Adrenal gland (tissue), 19 donors: ENCODE measurements around the gene CIDEA. TPM values are rescaled to one million over a fixed set of nuclear protein-coding genes. Genes with fewer than 3 reads are reported as not detected.
A peak's percentile ranks its signal among the peaks of the same experiment; 100 is the strongest.
"Not testable (repeated sequence)": the region's sequence is repeated elsewhere in the genome, so short reads cannot be mapped to it uniquely, and the experiment has no call there.

Source experiments
- DNase-seq, 7 donors: peaks; one replicate each; pipeline ENCODE4 v3.0.0-alpha.2; 2019 to 2020
- H3K27ac ChIP-seq, 5 donors: fragments of 200-600 bp; sonication (generic) in 4 of 5; 1 replicate in 3 of 5; 2 replicates in 2 of 5; pipeline versions ENCODE4 v1.5.1 to v1.8.0; 2016 to 2020; ENCODE audit warnings: mild to moderate bottlenecking in 1 of 5
- H3K27me3 ChIP-seq: fragments of 200-600 bp; 2 replicates; pipeline ENCODE4 v1.8.0; 2021
- H3K36me3 ChIP-seq, 2 donors: fragments of 200-600 bp; replicated peaks in 1 of 2; 1 replicate in 1 of 2; 2 replicates in 1 of 2; pipeline versions ENCODE4 v1.5.1 to v1.8.0; 2018 to 2022
- H3K4me1 ChIP-seq, 2 donors: fragments of 200-600 bp; replicated peaks in 1 of 2; 1 replicate in 1 of 2; 2 replicates in 1 of 2; pipeline versions ENCODE4 v1.5.1 to v1.8.0; 2018 to 2021
- H3K4me3 ChIP-seq, 4 donors: fragments of 200-600 bp; sonication (generic) in 3 of 4; one replicate each; pipeline ENCODE4 v1.5.1; 2016 to 2018
- H3K9me3 ChIP-seq, 3 donors: fragments of 200-600 bp; sonication (generic) in 1 of 3; replicated peaks in 1 of 3; 1 replicate in 2 of 3; 2 replicates in 1 of 3; pipeline versions ENCODE4 v1.5.1 to v1.8.0; 2016 to 2021
- POLR2A ChIP-seq, 2 donors: fragments of 450-650 bp; IDR thresholded peaks; one replicate each; pipeline ENCODE4 v1.6.1; 2017; ENCODE audit warnings: antibody characterized with exemption in 2 of 2, mild to moderate bottlenecking in 2 of 2, moderate library complexity in 1 of 2
- WGBS, 4 donors: extraction: QIAGEN DNeasy Blood & Tissue Kit in 2 of 4; methylation state at CpG; one replicate each; pipeline versions ENCODE4 v1.1.5 to v1.1.7; 2013 to 2017; 5-methylcytosine and 5-hydroxymethylcytosine counted together
- intact Hi-C, 2 donors: fragments of 100-400 bp; cut with DNase I; formaldehyde crosslinking; loops; one replicate each; pipeline versions ENCODE4 v1.14.1 to v1.15.0; 2022 to 2023
- long read RNA-seq, 10 donors: library from polyadenylated mRNA in 3 of 10; unstranded in 2 of 10; stranded (forward) in 1 of 10; transcript quantifications; one replicate each; pipeline ENCODE4 v2.0.0 and lab custom pipeline, GENCODE V29; 2021 to 2026
- polyA plus RNA-seq, 3 donors: library from polyadenylated mRNA; stranded (reverse); fragments of 200-250 nt in 2 of 3; fragments of 350-450 nt in 1 of 3; fragmentation: Illumina TruSeq in 1 of 3; extraction: RNeasy Lipid Tissue Mini Kit (QIAGEN cat#74804) in 1 of 3; gene quantifications; one replicate each; pipeline ENCODE4 v1.2.3, GENCODE V29; 2013 to 2014
- total RNA-seq, 9 donors: library from RNA; depleted of rRNA in 4 of 9; stranded (reverse); fragments of >200 nt in 4 of 9; fragments of 120-200 nt in 1 of 9; fragmentation: NEBNext Ultra II Directional in 1 of 9; extraction: Animal tissue kit (Norgen Biotek cat#: 25700) in 1 of 9; gene quantifications; one replicate each; pipeline versions ENCODE4 v1.1.0 to v1.2.4, GENCODE V29; 2013 to 2023
- TF ChIP-seq, protein P1 (sequence below), 6 experiments: fragments of 450-650 bp in 4 of 6; fragments of 200-600 bp in 2 of 6; sonication (generic) in 1 of 6; IDR thresholded peaks; 1 replicate in 5 of 6; 2 replicates in 1 of 6; pipeline versions ENCODE4 v1.5.1 to v1.8.0; 2016 to 2021; ENCODE audit warnings: antibody characterized with exemption in 6 of 6, mild to moderate bottlenecking in 2 of 6, moderate library complexity in 1 of 6
- donor health status: healthy with polysubstance abuse.
- donor health status: Bipolar disorder and iron deficiency.
- donor health status: DM: yes; HTN: yes; CAD: no.
- donor health status: DM: no; HTN: no; CAD: no.
- donor health status: DM: no; HTN: no; CAD: no.
- donor health status: DM: yes; HTN: yes; CAD: no.

Gene CIDEA, protein sequence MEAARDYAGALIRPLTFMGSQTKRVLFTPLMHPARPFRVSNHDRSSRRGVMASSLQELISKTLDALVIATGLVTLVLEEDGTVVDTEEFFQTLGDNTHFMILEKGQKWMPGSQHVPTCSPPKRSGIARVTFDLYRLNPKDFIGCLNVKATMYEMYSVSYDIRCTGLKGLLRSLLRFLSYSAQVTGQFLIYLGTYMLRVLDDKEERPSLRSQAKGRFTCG
- 1 to 10 TPM in 3 of 9 donors, under 1 TPM in 4, not detected in 2; 0.11 to 1.2 (median 0.84) TPM for total RNA-seq
- 10 to 100 TPM in 1 of 3 donors, under 1 TPM in 2; 0.33 to 18.5 (median 0.80) TPM for polyA plus RNA-seq
- long read RNA-seq, donor 1 = 0 reads
- long read RNA-seq, donor 2 = 0 reads
- long read RNA-seq, donor 3 = 0 reads
- long read RNA-seq, donor 4 = 0 reads
- long read RNA-seq, donor 5, partial matches to known transcripts = 0 of 1 reads
- long read RNA-seq, donor 5, other reads (novel, unspliced or antisense) = 0 of 1 reads
- long read RNA-seq, donor 6 = 0 reads
- long read RNA-seq, donor 7 = 0 reads
- long read RNA-seq, donor 8 = 0 reads
- long read RNA-seq, donor 9 = 0 reads
- long read RNA-seq, donor 10 = 0 reads

DNA sequence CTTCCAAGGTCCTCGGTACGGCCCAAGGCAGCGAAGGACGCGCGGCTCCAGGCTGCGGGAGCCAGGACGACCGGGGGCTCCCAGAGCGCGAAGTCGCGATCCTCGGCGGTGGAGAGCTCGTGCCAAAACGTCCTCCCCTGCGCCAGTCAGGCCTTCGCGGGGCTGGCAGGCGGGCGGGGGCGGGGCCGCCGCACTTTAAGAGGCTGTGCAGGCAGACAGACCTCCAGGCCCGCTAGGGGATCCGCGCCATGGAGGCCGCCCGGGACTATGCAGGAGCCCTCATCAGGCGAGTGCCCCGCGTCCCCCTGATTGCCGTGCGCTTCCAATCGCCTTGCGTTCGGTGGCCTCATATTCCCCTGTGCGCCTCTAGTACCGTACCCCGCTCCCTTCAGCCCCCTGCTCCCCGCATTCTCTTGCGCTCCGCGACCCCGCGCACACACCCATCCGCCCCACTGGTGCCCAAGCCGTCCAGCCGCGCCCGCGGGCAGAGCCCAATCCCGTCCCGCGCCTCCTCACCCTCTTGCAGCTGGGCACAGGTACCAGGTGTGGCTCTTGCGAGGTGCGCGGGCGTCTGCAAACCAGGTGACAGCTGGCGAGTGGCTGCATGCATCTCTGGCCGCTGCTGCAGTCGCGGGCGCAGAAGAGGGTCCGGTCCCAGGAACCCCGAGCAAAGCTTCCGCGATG lies at the start of gene CIDEA:
Gene CIDEA (plus strand): TSS at position 226 of the 684 bp plus-strand sequence. CDS start 23 bp downstream, at position 249.
- no peak for DNase-seq
- Histone ChIP-seq H3K4me1 (peaks cover 0 to 13% of the 10 kb centered on the region in 2 donors), H3K9me3 (no peaks in the 10 kb centered on the region), H3K27ac (no peak within 1 kb of the TSS), H3K36me3 (no peaks in the 10 kb centered on the region), H3K27me3 (peaks cover 35% of the 10 kb centered on the region), H3K4me3 (peak within 1 kb of the TSS in 1 of 4 donors; percentile 38)
- TF ChIP-seq, protein P1, sequence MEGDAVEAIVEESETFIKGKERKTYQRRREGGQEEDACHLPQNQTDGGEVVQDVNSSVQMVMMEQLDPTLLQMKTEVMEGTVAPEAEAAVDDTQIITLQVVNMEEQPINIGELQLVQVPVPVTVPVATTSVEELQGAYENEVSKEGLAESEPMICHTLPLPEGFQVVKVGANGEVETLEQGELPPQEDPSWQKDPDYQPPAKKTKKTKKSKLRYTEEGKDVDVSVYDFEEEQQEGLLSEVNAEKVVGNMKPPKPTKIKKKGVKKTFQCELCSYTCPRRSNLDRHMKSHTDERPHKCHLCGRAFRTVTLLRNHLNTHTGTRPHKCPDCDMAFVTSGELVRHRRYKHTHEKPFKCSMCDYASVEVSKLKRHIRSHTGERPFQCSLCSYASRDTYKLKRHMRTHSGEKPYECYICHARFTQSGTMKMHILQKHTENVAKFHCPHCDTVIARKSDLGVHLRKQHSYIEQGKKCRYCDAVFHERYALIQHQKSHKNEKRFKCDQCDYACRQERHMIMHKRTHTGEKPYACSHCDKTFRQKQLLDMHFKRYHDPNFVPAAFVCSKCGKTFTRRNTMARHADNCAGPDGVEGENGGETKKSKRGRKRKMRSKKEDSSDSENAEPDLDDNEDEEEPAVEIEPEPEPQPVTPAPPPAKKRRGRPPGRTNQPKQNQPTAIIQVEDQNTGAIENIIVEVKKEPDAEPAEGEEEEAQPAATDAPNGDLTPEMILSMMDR (IDR thresholded peaks at IDR 0.05) = no peak
- TF ChIP-seq POLR2A (IDR thresholded peaks at IDR 0.05) = no peak
- intact Hi-C loops = no loop called here
- WGBS, 4 donors = 3 to 6% (median 3%) methylated on average over 21 to 69 of the region's 69 CpGs; no CpG with 5 or more reads in 1 of the 4 donors

DNA sequence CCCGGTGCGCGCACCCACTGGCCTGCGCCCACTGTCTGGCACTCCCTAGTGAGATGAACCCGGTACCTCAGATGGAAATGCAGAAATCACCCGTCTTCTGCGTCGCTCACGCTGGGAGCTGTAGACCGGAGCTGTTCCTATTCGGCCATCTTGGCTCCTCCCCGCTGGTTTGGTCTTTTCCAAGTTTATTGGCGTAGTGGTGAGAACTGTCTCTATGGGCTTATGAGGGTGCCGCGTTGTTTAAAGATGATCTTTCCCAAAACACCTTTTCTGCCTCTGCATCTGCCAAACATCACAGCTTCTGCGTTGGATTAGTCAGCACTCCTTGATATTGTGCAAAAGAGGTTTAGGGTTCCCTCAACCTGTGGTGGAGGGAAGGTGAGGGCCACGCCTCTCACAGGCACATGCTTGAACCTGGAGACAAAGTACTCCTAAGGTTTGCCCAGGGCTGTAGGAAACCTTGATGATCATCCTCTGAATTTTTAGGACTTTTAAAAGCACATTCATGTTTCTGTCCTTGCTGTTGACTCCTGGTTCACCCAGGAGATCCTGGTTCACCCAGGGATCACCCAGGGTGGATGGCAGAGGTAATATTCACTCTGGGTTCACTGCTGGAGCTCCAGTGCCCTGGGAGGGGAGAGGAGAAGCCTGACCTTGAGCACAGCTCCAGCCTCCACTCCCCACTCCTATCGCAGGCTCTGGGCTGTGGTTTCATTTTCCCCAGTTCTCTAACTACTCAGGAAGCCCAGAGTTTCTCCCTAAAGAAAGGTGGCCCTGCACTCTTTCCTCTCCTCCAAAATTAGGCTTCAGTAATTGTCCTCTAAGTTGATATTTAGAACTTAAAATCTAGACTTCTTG lies 45.6 kb upstream of the CIDEA start:
- DNase-seq, H3K9me3 ChIP-seq, H3K36me3 ChIP-seq, H3K27me3 ChIP-seq, H3K27ac ChIP-seq, H3K4me3 ChIP-seq, intact Hi-C loops, H3K4me1 ChIP-seq: not testable (repeated sequence)
- WGBS, 4 donors = 77 to 91% (median 86%) methylated on average over 6 to 13 of the region's 18 CpGs

DNA sequence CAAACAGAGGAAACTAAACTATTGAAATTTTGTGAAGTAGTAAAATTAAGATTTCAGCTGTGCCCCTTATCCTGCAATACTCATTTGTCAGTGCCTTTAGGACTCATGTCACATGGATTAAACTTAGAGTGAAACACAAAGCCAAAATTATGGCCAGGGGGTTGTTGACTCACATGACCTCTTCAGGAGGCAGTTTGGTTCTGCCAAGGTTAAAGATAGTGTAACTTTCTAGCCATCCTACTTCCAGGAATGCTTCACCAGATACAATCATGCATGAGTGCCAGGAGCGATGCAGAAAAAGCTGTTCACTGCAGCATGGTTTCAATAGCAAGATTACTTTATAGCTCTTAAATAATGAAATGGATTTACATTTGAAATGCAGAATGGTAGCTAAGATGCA lies 41.9 kb upstream of the CIDEA start:
- DNase-seq, intact Hi-C loops, H3K36me3 ChIP-seq, H3K27ac ChIP-seq, H3K9me3 ChIP-seq, H3K4me1 ChIP-seq, H3K27me3 ChIP-seq, H3K4me3 ChIP-seq: not testable (repeated sequence)
- no CpG with 5 or more reads among the region's 1 CpG for WGBS, 4 donors

DNA sequence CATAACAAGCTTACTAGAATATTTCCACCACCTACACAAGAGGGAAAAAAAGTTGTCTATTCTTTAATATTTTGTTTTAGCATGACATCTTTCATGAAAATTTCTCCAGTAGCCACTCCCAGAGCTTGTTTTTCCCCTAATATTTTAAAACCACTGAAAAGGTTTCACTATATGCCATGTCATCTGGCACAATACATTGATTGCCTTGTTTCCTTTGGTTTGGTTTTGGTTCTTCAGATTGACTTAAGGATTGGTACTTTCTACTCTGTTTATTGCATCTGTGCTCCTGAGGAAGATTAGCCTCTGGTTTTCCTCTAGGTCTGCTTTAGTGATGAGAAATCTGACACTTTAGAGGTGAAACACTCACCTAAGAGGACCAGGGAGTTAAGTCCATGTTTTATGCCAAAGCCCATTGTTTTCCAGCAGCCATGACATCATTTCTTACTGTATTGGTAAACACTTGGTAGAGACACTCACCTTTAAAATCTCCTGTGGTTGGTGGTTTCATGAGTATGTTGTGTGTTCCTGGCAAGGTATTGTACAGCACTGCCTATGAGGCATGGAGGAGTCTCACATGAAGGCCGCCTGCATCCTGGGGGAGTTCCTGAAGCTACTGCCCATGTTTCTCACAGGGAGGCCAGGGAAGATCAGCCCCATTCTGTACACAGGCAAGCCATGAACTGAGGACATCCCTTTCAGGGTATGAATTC lies 39.7 kb upstream of the CIDEA start:
- H3K27ac ChIP-seq, DNase-seq, H3K27me3 ChIP-seq, H3K4me3 ChIP-seq, H3K4me1 ChIP-seq, H3K9me3 ChIP-seq, intact Hi-C loops, H3K36me3 ChIP-seq: not testable (repeated sequence)
- WGBS, 4 donors = 62 to 92% (median 80%) methylated on average over 1 of the region's 1 CpG

DNA sequence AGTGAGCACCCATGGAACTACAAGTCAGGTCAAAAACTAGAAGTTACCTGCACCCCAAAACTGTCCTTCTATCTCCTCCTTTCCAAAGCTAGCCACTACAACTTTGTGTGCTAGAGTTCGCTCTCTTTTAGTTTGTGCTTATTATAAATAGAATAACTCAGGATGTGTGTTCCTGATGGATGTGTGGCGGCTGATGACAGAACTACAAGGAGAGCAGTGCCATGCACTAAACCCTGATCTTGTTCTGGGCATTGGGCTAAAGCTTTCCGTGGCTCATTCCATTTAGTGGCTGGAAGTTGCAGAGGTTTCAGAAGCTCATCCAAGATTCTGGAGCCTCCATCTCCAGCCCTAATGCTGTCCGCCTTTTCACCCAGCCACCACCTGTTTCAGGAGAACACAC lies 37.7 kb upstream of the CIDEA start:
- 78 to 100% (median 82%) methylated on average over 1 to 2 of the region's 4 CpGs for WGBS, 4 donors
- H3K4me3 ChIP-seq, intact Hi-C loops, DNase-seq, H3K36me3 ChIP-seq, H3K4me1 ChIP-seq, H3K9me3 ChIP-seq, H3K27me3 ChIP-seq, H3K27ac ChIP-seq: not testable (repeated sequence)

DNA sequence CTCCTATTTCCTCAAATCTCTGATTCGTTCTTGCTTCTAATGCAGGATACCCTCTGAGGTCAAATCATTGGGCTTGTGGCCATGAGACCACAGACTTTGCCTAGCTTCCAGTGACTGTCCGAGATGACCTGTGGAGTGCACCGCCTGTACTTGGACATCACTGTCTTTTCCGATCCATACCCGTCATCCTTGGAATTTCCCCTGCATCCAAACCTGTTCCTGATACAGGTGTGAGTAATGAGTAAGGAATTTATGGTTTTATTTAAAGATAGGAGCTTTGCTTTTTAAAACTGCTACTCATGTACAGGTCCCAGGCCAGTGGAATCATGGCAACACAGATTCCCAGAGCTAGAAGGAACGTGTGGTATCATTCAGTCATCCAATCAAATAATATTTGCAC lies 35.6 kb upstream of the CIDEA start:
- H3K9me3 ChIP-seq, DNase-seq, intact Hi-C loops, H3K4me1 ChIP-seq, H3K27ac ChIP-seq, H3K27me3 ChIP-seq, H3K36me3 ChIP-seq, H3K4me3 ChIP-seq: not testable (repeated sequence)
- WGBS, 4 donors = 55 to 79% (median 61%) methylated on average over 5 to 6 of the region's 6 CpGs

DNA sequence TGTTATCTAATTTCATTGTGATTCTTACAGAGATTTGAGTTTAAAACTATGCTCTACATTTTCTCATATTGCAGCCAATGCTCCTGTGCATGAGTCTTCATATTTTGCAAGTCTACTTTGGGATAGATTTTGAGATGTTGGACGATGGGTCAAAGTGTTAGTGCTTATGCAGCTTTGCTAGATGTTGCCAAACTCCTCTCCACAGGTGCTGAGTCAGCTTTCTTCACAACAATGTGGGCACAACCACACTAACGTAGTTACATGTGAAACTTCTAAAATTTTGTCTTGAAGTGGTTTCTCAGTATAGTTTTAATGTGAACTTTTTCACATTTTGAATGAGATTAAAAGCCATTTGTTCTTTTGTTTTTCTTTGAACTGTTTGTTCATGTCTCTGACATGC lies 32.1 kb upstream of the CIDEA start:
- H3K9me3 ChIP-seq, H3K27ac ChIP-seq, H3K27me3 ChIP-seq, intact Hi-C loops, H3K4me3 ChIP-seq, H3K36me3 ChIP-seq, DNase-seq, H3K4me1 ChIP-seq: not testable (repeated sequence)
- 56 to 64% methylated on average over 1 of the region's 2 CpGs; no CpG with 5 or more reads in 2 of the 4 donors for WGBS, 4 donors

DNA sequence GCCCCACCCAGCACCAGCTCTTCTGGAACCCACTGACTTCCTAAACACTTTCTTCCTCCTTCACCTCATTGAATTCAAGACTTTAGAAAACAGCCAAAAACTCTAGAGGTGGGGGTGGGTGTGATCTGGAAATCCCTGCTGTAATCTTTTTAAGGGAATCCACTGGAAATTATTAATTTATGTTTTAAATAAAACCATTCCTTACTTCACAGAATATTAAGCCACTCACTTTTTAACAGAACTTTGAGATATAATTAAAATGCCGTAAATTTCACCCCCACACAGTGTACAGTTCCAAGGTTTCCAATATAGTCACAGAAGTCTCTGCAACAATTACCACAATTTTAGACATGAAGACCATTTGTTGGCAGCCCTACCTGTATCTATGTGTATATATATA lies 30.8 kb upstream of the CIDEA start:
- intact Hi-C loops, H3K36me3 ChIP-seq, H3K4me3 ChIP-seq, H3K9me3 ChIP-seq, H3K4me1 ChIP-seq, DNase-seq, H3K27me3 ChIP-seq, H3K27ac ChIP-seq: not testable (repeated sequence)
- WGBS, 4 donors = 79 to 87% (median 85%) methylated on average over 1 of the region's 1 CpG

DNA sequence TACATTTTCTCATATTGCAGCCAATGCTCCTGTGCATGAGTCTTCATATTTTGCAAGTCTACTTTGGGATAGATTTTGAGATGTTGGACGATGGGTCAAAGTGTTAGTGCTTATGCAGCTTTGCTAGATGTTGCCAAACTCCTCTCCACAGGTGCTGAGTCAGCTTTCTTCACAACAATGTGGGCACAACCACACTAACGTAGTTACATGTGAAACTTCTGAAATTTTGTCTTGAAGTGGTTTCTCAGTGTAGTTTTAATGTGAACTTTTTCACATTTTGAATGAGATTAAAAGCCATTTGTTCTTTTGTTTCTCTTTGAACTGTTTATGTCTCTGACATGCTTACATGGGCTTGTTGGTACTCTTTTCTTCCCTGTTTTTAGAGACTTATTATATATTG lies 27.4 kb upstream of the CIDEA start:
- 36 to 75% (median 60%) methylated on average over 1 of the region's 2 CpGs; no CpG with 5 or more reads in 1 of the 4 donors for WGBS, 4 donors
- H3K27ac ChIP-seq, intact Hi-C loops, H3K4me1 ChIP-seq, H3K27me3 ChIP-seq, H3K36me3 ChIP-seq, H3K9me3 ChIP-seq, DNase-seq, H3K4me3 ChIP-seq: not testable (repeated sequence)
